Heart right ventricle (tissue), 16 donors: ENCODE measurements around the gene PTPRD. TPM values are rescaled to one million over a fixed set of nuclear protein-coding genes. Genes with fewer than 3 reads are reported as not detected.

ENCODE experiments used
- ATAC-seq, 8 donors: fragments of 200-7000 bp; cut with Tn5 transposase; one replicate each; pipeline ENCODE4 v1.9.1; 2020; ENCODE audit warnings: mild to moderate bottlenecking in 8 of 8, moderate library complexity in 8 of 8, moderate number of reproducible peaks in 1 of 8
- DNase-seq, 2 donors: peaks; one replicate each; pipeline ENCODE4 v3.0.0-alpha.2; 2020
- H3K27ac ChIP-seq, 10 donors: fragments of 200-600 bp; sonication (generic) in 2 of 10; one replicate each; pipeline versions ENCODE4 v1.5.0 to v1.8.0; 2020 to 2022; ENCODE audit warnings: mild to moderate bottlenecking in 3 of 10
- H3K27me3 ChIP-seq, 7 donors: fragments of 200-600 bp; one replicate each; pipeline ENCODE4 v1.8.0; 2021 to 2022; ENCODE audit warnings: mild to moderate bottlenecking in 2 of 7
- H3K36me3 ChIP-seq, 9 donors: fragments of 200-600 bp; sonication (generic) in 1 of 9; one replicate each; pipeline versions ENCODE4 v1.5.0 to v1.8.0; 2020 to 2022; ENCODE audit warnings: mild to moderate bottlenecking in 2 of 9
- H3K4me1 ChIP-seq, 9 donors: fragments of 200-600 bp; sonication (generic) in 1 of 9; one replicate each; pipeline versions ENCODE4 v1.5.0 to v1.8.0; 2020 to 2022; ENCODE audit warnings: mild to moderate bottlenecking in 4 of 9
- H3K4me3 ChIP-seq, 10 donors: fragments of 200-600 bp; sonication (generic) in 2 of 10; one replicate each; pipeline versions ENCODE4 v1.5.0 to v1.8.0; 2020 to 2022; ENCODE audit warnings: mild to moderate bottlenecking in 7 of 10, moderate library complexity in 2 of 10
- H3K9me3 ChIP-seq, 11 donors: fragments of 200-600 bp in 10 of 11; sonication (generic) in 2 of 11; one replicate each; pipeline versions ENCODE4 v1.5.0 to v1.8.0; 2013 to 2022; ENCODE audit warnings: mild to moderate bottlenecking in 2 of 11, control low read depth in 1 of 11, moderate library complexity in 1 of 11
- CTCF ChIP-seq, 9 donors: fragments of 200-600 bp; sonication (generic) in 2 of 9; IDR thresholded peaks; one replicate each; pipeline versions ENCODE4 v1.5.0 to v1.8.0; 2021 to 2022; ENCODE audit warnings: antibody characterized with exemption in 9 of 9, mild to moderate bottlenecking in 5 of 9, moderate library complexity in 1 of 9
- WGBS, 2 donors: extraction: QIAGEN DNeasy Blood & Tissue Kit; methylation state at CpG; one replicate each; pipeline ENCODE4 v1.1.7; 2013; ENCODE audit warnings: inconsistent platforms in 1 of 2; 5-methylcytosine and 5-hydroxymethylcytosine counted together
- intact Hi-C, 10 donors: fragments of 100-400 bp; cut with DNase I; formaldehyde crosslinking; loops; one replicate each; pipeline versions ENCODE4 v1.11.1 to v1.14.2; 2022
- polyA plus RNA-seq, 2 donors: library from polyadenylated mRNA; stranded (reverse); fragments of 200-250 nt; gene quantifications; one replicate each; pipeline ENCODE4 v1.2.3, GENCODE V29; 2013
- total RNA-seq, 10 donors: library from RNA; stranded (reverse); fragmentation: NEBNext Ultra II Directional in 3 of 10; extraction: Animal tissue kit (Norgen Biotek cat#: 25700) in 3 of 10; gene quantifications; one replicate each; pipeline versions ENCODE4 v1.2.1 to v1.2.4, GENCODE V29; 2021 to 2023
- donor health status: Arrhythmogenic right ventricular cardiomyopathy.
- donor health status: ischemic (EF 13 %, LVEDD 7.1; RV severe dilation, severe dysfunction).
- donor health status: healthy with polysubstance abuse.
- donor health status: DM: no; HTN: yes; CAD: no.
- donor health status: DM: no; HTN: no; CAD: no.
- donor health status: ischemic (EF 25% LVEDD 6.9; RV normal size, moderate dysfunction).
- donor health status: ischemic (EF 25% LVEDD 5.7; RV mildly dilated, moderate dysfunction).
- donor health status: healthy.
- donor health status: DM: yes; HTN: yes; CAD: no.
- donor health status: Ischemic cardiomyopathy.
- donor health status: ischemic (EF 35%, LVEDD 5.7; RV mildly dilated, moderate dysfunction).
- donor health status: nonischemic (EF 11% LVEDD 7.7; RV severe dilation, severe dysfunction).
- donor health status: DM: yes; HTN: yes; CAD: no.
- donor health status: PGD.
- donor health status: ischemic (EF 29% LVEDD 5.4; RV normal size, mild dysfunction).
- donor health status: nonischemic (EF 23%, LVEDD 6.1; RV moderate dilation, normal function).

The PTPRD gene
- total and polyA plus RNA-seq, 12 donors = 1.4 to 25.2 (median 13.0) TPM

GRCh38 chr9:9216934-9217333, 1395.9 kb downstream of the PTPRD start:
- DNase-seq (no peak), ATAC-seq (no peak)
- no peaks in the 10 kb centered on the region for H3K36me3 ChIP-seq
- 87 to 90% methylated on average over 2 of the region's 2 CpGs for WGBS, 2 donors
- no peaks in the 10 kb centered on the region for H3K4me1 ChIP-seq
- no peak overlapping the region for H3K4me3 ChIP-seq
- no peaks in the 10 kb centered on the region for H3K9me3 ChIP-seq
- intact Hi-C loops = no loop called here
- no peaks in the 10 kb centered on the region for H3K27me3 ChIP-seq
- no peak for TF ChIP-seq CTCF (IDR thresholded peaks at IDR 0.05)
- H3K27ac ChIP-seq = no peak overlapping the region

DNA sequence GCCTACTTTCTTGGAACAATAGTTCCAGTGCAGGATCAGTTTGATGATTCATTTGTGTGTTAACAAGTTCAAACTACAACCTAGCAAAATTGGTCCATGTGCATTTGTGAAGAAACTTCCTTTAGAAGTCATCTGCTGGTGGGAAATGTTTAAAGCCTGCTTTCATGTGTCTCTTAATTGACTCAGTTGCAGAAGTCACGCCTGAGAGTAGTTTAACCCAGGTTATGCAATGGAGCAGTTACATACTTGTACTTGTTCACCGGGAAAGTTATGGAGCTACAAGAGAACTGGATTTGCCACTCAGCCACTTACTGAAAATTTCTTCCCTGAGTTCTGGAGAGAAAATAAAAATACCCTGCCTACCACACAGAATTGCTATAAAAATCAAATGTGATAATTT, 1397.8 kb downstream of the PTPRD start:
- Histone ChIP-seq H3K36me3 (no peaks in the 10 kb centered on the region), H3K27me3 (no peaks in the 10 kb centered on the region), H3K9me3 (peaks cover 0 to 3% (median 0%) of the 10 kb centered on the region in 11 donors), H3K27ac (no peak overlapping the region), H3K4me3 (no peak overlapping the region), H3K4me1 (no peaks in the 10 kb centered on the region)
- TF ChIP-seq CTCF (IDR thresholded peaks at IDR 0.05) = no peak
- 87 to 89% methylated on average over 2 of the region's 2 CpGs for WGBS, 2 donors
- DNase-seq (no peak), ATAC-seq (no peak)
- intact Hi-C loops = no loop called here

- intact Hi-C loops = no loop called here
- TF ChIP-seq CTCF (IDR thresholded peaks at IDR 0.05) = no peak
- H3K36me3 ChIP-seq = no peaks in the 10 kb centered on the region
- H3K27me3 ChIP-seq = no peaks in the 10 kb centered on the region
- 39 to 52% methylated on average over 6 of the region's 6 CpGs for WGBS, 2 donors
- DNase-seq (no peak), ATAC-seq (no peak)
- H3K9me3 ChIP-seq = peaks cover 0 to 8% (median 0%) of the 10 kb centered on the region in 11 donors
- no peak overlapping the region for H3K4me3 ChIP-seq
- no peak overlapping the region for H3K27ac ChIP-seq
- H3K4me1 ChIP-seq = no peaks in the 10 kb centered on the region
These were observed 1398.7 kb downstream of the PTPRD start for GRCh38 chr9:9214066-9214465.

GRCh38 chr9:9212963-9213362, 1399.8 kb downstream of the PTPRD start:
- no peak overlapping the region for H3K4me3 ChIP-seq
- ATAC-seq (no peak), DNase-seq (no peak)
- H3K9me3 ChIP-seq = peaks cover 0 to 8% (median 0%) of the 10 kb centered on the region in 11 donors
- no peak overlapping the region for H3K27ac ChIP-seq
- no peak for TF ChIP-seq CTCF (IDR thresholded peaks at IDR 0.05)
- no peaks in the 10 kb centered on the region for H3K4me1 ChIP-seq
- intact Hi-C loops = no loop called here
- H3K36me3 ChIP-seq = no peaks in the 10 kb centered on the region
- 86% methylated on average over 3 of the region's 3 CpGs for WGBS, 2 donors
- H3K27me3 ChIP-seq = no peaks in the 10 kb centered on the region
